GM18508 (cell line): ENCODE measurements around the gene PRG3.
A peak's percentile ranks its signal among the peaks of the same experiment; 100 is the strongest.
"Not testable (repeated sequence)": the region's sequence is repeated elsewhere in the genome, so short reads cannot be mapped to it uniquely, and the experiment has no call there.

ENCODE experiments used
- ATAC-seq: cut with Tn5 transposase; IDR thresholded peaks from one replicate; pipeline ENCODE4 v1.9.1; 2021; ENCODE audit warnings: moderate number of reproducible peaks; ENCODE audit not compliant: insufficient read depth, unreplicated experiment

Gene PRG3

DNA sequence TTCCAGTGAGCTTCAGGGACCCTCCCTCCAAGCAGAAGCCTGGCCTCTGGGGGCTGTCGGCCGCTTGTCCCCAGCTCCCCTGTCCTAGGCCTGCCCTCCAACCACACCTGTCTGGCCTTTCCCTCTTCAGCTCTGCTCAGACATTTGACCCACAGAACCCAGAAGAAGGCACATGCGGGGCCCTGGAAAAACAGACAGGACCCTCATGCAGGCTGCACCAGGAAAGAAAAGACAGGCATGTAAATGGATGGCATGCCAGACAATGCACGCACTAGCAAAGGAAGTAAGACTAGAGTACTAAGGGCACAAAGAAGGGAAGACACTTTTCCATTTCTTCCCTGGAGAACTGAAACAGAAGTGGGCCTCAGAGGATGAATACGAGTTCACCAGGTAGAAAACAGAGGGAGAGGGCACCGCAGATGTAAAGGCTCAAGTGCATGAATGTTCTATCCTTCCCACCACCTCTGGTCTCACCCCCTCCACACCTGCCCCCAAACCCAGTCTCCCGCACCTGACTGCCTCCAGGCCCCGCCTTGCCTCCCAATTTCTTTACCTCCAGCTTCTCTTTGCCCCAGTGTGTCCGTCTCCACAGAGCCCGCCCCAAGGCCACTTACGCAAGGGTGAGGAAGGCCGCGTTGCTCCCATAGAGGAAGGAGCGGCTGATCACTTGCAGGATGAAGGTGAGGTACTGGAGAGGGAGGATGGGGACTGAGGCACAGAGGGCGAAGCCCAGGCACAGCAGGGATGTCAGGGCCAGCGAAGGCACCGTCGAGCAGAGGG, 28.6 kb upstream of the PRG3 start:
- ATAC-seq = no peak

DNA sequence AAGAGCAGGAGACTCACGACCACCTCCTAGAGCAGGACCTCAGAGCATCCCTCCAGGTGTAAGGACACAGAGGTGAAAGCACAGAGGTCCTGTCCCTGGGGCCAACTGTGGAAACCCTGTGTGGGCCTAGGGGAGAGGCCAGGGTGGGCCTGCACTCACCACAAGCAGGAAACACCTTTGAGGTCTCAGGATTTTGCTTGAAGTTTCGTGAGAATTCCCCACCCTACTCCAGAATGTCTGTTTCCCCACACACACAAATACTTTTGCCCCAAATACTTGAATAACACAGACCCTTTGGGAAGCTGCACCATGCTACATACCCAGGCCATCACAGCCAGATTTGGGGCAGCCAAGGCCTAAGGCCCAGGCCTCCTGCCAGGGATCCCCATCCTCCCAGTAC, 27.8 kb upstream of the PRG3 start:
- ATAC-seq = no peak

GRCh38 chr11:57407941-57408475, 27.1 kb upstream of the PRG3 start:
- ATAC-seq = no peak

DNA sequence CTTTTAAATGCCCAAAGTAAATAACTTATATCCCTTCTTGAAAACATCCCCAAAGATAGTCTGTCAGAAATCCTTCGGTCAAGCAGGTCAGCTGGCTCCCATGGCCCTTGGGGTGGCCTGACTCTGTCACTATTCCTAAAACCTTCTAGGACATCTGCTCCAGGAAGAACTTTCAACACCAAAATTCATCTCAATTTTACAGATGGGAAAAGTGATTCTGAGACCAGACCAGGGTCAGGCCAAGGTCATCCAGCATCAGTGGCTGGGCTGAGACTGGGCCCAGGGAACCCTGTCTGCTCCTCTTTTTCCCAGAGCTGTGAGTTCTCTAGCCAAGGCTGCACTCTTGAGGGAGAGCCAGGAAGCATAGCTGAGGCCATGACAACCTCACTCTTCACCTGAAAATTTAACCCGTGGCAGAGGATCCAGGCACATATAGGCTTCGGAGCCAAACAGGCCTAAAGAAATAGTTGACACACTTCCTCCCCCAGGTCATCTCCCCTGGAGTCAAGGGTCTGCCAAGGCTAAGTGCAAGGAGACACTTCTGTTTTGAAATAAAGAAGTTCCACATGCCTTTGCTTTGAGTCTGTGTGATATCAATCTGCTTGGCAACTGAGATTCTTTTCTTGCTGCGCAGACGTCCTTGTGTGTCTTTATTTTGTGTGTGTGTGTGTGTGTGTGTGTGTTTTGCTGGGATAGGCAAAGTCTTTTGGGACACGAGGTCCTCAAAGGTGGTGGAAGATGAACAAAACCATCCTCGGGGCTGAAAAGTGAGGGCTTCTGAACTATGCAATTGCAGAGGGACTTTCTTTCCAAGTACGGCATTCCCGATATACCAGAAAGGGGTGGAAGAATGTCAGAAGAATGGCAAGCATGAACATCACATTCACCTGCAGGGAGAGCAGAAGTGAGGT, 26.3 kb upstream of the PRG3 start:
- no peak for ATAC-seq

DNA sequence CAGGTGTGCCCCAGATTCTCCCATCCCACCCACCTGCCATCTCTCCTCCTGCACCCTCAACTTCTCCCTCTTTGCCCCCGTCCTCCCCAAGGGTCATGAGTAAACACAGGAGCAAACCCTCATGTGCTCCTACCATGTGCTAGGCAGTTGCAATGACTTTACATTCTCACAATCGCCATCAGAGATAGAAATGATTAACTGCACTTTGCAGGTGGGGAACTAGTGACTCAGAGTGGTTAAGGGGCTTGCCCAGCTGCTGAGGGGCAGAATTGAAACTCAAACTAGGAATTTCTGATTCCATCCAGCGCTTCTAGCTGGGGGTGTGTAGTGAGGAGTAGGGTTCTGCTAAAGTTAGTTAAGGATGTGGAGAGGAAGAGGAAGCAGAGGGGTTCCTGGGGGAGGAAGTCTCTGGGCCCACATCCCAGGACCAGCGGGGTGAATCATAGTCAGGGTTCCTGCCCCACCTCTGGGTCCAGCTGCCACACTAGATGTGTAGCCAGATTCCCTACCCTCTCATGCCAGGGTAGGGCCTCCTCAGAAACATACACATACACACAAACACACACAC, 25.5 kb upstream of the PRG3 start:
- ATAC-seq = peak; percentile 89

GRCh38 chr11:57405271-57405860, 24.4 kb upstream of the PRG3 start:
- ATAC-seq = no peak

DNA sequence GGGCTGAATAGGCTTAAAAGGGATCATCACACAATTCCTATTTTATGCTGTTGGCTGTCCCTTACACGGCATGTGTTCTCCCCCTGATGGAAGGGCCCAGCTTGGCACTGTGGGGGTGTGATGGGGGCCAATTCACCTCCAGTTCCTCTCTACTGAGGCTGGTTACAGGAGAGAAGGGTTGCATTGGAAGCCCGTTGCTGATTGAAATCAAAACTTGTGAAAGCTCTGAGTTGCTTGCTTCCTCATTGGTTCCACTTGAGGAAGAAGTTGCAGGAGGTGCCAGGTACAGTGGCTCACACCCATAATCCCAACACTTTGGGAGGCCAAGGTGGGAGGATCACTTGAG, 22.8 kb upstream of the PRG3 start:
- no peak for ATAC-seq

DNA sequence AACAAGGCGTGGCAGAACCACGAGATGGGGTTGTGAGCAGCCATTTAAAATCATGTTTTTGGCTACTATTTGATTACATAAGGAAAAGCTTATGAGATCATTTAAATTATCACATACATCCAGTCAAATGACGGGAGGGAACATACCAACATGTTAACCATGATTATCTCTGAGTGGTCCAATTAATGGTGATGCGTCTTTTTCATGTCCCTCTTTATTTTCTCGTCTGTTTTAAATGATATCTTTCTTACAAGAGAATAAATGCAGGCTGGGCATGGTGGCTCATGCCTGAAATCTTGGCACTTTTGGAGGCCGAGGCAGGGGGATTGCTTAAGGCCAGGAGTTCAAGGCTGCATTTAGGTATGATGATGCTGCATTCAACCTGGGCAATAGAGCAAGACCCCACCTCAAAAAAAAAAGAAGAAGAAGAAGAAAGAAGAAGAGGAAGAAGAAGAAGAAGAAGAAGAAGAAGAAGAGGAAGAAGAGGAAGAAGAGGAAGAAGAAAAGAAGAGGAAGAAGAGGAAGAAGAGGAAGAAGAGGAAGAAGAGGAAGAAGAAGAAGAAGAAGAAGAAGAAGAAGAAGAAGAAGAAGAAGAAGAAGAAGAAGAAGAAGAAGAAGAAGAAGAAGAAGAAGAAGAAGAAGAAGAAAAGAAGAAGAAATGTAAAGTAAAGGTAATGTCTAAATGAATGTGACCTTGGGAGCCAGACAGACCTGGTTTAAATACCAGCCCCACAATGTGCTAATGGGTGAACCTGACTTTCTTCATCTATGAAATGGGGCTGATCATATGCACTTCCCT, 22.3 kb upstream of the PRG3 start:
- not testable (repeated sequence) for ATAC-seq

DNA sequence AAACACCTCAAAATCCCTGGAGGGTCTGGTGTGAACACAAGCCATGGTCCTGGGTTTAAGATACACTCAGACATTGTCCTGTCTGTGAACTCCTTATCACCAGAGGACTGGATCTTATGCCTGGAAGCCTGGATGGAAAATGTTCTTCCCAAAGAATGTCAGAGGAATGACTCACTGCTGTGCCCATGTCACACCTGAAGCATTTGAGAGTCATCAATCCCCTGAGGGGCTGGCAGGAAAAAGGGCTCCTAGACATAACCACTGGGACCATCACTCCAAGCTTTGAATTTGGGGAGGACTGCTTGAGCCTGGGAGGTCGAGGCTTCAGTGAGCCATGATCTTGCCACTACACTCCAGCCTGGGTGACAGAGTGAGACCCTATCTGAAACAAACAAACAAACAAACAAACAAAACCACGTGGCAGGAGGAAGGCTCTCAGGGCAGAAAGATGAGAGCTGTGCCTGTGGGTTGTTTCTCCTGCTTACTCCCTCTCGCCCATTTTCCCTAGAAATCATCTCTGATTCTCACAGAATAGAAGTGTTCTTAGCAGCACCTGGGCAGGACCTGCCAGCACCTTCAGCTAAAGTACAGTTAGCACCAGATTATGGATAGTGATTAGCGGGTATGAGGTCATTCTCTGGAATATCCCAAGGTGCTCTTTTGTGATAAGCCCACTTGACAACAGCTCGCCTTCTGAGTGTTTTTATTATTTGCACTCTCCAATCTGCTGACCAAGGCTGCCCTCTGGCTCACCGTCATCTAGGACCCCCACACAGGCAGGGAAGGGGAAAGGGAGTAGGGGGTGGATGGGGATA, 21.4 kb upstream of the PRG3 start:
- ATAC-seq = no peak

DNA sequence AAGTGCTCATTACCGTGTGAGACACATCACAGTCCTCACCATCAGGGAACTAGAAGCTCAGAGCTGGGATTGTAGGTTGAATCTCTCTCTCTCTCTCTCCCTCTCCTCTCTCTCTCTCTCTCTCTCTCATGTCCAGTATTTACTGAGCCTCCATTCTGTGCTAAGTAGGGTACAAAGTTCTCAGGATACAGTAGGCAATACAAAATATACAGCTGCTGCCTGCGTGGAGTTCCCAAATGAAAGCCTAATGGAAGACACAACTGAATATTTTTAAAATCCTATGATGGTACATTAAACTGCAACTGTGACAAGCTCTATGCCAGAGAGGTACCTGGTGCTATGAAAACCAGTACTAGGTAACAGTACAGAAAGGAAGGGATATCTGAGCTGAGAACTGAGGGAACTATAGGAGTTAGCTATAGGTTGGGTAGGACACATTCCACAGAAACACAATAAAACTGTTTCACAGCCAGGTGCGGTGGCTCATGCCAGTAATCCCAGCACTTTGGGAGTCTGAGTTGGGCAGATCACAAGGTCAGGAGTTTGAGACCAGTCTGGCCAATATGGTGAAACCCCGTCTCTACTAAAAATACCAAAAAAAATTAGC, 19.1 kb upstream of the PRG3 start:
- ATAC-seq = no peak

DNA sequence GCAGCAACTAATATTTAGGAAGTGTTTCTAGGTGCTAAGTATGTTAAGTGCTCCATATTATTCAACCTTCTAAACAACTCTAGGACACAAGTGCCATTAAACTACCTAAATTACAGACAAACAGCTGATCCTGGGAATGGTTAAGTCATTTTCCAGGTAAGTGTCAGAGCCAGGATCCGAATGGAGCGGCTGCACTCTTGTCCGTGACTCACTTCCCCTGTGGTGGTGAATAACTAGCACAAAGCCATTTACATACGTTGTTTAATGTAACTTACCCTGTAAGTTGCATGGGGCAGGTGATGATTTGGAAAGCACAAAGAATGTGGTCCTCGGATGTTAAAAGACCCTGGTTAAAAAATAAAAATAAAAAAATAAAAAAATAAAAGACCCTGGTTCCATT, 18.3 kb upstream of the PRG3 start:
- no peak for ATAC-seq

DNA sequence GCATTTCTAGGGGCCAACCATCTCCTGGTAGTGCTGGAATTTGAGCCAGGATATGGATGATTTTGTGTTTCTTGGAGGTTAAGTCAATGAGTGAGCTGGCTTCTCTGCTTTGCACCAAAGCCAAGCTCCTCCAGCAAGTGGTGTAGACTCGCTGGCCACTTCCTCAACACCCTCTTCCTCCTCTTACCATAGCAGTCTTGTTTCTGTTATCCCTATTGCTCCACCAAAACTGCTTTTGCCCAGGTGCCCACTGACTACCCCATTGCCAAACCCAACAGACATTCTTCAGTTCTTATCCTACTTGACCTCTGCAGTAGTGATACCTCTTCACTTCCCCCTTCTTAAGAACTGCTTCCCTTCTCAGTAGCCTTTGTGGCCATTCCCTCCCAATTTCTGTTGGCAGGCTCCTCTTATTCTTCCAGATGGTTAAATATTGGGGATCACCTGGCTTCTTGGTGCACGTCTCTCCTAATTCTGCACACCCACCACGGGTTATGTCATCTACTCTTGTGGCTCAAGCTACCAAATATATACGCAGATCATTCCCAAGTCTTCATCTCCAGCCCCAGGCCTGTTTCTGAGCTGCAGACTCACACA, 16.5 kb upstream of the PRG3 start:
- no peak for ATAC-seq

DNA sequence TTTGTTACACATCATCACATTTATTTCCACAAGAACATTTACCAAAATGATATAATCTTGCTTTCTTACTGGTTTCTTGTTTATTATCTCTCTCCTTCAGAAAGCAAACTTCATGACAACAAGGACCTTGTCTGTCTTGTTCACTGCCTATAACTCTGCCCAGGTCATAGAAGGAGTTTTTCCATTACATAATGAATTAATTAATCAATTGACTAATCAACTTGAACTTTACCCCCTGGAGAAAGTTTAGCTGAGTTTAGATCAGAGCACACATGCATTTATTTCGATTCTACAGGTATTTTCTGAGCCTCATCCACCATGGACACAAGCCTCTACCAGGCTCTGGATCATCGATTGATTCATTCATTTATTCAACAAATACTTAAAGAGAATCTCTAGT, 15.8 kb upstream of the PRG3 start:
- no peak for ATAC-seq

GRCh38 chr11:57395905-57396623, 15.1 kb upstream of the PRG3 start:
- no peak for ATAC-seq

DNA sequence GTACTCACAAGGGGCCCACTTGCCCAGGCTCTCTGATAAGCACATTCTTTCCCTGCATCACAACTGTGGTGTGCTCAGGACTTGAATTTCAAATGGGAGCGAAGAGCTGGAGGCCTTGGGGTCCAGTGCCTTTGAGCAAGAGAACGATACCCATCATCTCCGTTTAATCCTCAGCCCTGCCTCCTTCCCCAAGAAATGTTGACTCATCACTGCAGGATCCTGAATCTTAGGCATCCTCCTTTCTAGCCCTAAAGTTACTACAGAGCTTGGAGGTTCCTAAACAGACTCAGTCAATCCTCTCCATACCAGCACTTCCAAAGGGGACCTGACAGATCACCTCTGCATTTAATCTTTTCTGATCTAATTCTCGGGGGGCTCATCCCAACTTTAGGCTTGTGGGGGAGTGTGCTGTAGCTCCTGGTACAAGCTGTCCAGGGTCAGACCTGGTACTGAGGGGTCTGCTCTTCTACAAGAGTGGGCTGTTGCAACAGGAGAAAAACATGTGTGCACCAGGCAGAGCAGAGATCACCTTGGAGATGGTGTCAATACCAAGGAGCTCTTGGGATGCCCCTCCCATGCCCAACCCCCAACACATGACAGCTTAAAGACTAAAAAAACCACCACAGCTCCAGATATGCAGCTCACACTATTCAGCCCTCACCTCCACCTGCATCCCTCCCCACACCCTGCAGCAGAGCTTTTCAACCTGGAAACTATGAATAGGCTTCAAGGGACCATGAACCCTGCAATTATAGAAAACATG, 13.4 kb upstream of the PRG3 start:
- ATAC-seq = no peak

- ATAC-seq = no peak
Measured at GRCh38 chr11:57392763-57393105, 11.8 kb upstream of the PRG3 start.
